Progenitor cell of endocrine pancreas (in vitro differentiated cells): ENCODE results near the gene FFAR4. TPM values are rescaled to one million over a fixed set of nuclear protein-coding genes. Genes with fewer than 3 reads are reported as not detected.

Experiments
- DNase-seq: peaks from one replicate; pipeline ENCODE4 v3.0.0; 2021; ENCODE audit warnings: low spot score; ENCODE audit not compliant: unreplicated experiment
- H3K27ac Mint-ChIP-seq: 2 replicates; pipeline ENCODE4 v1.8.0; 2021; ENCODE audit warnings: mild to moderate bottlenecking, moderate library complexity, mixed read lengths
- H3K27me3 Mint-ChIP-seq: 2 replicates; pipeline ENCODE4 v1.8.0; 2021; ENCODE audit warnings: mixed read lengths
- H3K36me3 Mint-ChIP-seq: 2 replicates; pipeline ENCODE4 v1.8.0; 2022; ENCODE audit warnings: mixed read lengths; ENCODE audit not compliant: insufficient read depth
- H3K4me1 Mint-ChIP-seq: 2 replicates; pipeline ENCODE4 v1.8.0; 2021; ENCODE audit warnings: low read depth, mixed read lengths
- H3K4me3 Mint-ChIP-seq: 2 replicates; pipeline ENCODE4 v1.8.0; 2021; ENCODE audit warnings: low read depth, mild to moderate bottlenecking, moderate library complexity, mixed read lengths
- H3K9me3 Mint-ChIP-seq: 2 replicates; pipeline ENCODE4 v1.8.0; 2021; ENCODE audit warnings: low read depth, mixed read lengths
- total RNA-seq: library from RNA; stranded (reverse); gene quantifications from 2 replicates; pipeline ENCODE4 v1.2.1, GENCODE V29; 2021
- TF ChIP-seq, protein P1 (sequence below): fragments of 200-600 bp; sonication (generic); IDR thresholded peaks from one replicate; pipeline ENCODE4 v1.5.0; 2021; ENCODE audit warnings: antibody characterized with exemption, mild to moderate bottlenecking; ENCODE audit not compliant: unreplicated experiment

Gene FFAR4
- total RNA-seq, 1 donor from 2014 or later: 0.07 TPM

DNA sequence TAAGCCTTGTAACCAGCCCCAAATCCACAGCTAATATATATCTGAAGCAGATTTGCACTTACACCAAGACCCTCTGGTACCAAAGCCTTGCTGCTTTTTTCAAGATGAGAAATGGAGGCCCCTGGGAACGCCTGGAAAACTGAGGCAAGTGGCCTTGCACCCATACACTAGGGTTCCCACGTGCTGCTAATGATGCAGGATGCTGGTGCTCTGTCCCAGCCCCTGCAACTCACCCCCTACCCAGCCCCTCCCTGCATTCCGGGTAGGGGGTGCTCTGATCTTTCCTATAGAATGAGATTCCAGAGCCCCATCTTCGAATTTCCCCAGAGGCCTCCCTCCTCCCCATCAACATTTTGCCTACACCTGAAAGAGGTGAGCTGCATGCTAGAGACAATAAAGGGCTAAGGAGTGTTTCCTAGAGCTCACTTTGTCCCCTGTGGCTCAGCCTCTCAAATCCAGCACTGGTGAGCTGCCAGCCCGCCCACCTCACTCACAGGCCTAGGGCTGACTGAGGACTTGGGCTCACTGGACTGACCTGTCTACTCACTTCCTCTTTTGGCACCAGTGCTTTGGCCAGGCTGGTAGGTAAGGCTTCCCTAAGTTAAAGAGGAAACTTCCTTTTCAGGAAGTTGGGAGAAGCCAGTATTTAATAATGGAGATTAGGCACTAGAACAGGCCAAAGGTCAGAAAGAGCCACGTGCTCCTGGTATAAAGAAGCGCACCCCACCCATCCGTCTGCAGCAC is 24.8 kb downstream of the FFAR4 start:
- DNase-seq: no peak
- H3K27me3 Mint-ChIP-seq: peaks cover 32% of the 10 kb centered on the region
- no peaks in the 10 kb centered on the region for H3K9me3 Mint-ChIP-seq
- TF ChIP-seq, protein P1, sequence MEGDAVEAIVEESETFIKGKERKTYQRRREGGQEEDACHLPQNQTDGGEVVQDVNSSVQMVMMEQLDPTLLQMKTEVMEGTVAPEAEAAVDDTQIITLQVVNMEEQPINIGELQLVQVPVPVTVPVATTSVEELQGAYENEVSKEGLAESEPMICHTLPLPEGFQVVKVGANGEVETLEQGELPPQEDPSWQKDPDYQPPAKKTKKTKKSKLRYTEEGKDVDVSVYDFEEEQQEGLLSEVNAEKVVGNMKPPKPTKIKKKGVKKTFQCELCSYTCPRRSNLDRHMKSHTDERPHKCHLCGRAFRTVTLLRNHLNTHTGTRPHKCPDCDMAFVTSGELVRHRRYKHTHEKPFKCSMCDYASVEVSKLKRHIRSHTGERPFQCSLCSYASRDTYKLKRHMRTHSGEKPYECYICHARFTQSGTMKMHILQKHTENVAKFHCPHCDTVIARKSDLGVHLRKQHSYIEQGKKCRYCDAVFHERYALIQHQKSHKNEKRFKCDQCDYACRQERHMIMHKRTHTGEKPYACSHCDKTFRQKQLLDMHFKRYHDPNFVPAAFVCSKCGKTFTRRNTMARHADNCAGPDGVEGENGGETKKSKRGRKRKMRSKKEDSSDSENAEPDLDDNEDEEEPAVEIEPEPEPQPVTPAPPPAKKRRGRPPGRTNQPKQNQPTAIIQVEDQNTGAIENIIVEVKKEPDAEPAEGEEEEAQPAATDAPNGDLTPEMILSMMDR: no peak
- H3K4me3 Mint-ChIP-seq: no peak overlapping the region
- peaks cover 7% of the 10 kb centered on the region for H3K4me1 Mint-ChIP-seq
- H3K36me3 Mint-ChIP-seq: no peaks in the 10 kb centered on the region
- no peak overlapping the region for H3K27ac Mint-ChIP-seq

DNA sequence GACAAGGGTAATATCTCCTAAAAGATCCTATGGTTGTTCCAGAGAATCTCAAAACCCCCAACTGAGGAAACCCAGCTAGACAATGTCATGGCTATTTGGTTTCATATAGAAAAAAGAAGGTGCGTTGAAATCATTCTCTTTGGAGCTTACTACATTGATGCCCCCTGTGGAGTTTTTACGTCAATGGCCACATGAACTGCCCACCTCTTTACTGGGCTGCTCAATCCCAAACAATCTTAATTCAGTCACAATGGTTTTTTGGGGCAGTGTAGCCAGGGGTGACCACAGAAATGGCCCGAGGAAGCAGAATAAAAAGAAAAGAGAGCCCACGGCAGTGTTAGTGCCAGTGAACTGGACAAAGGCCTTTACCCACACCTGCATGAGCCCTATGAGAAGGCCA is 26.8 kb downstream of the FFAR4 start:
- TF ChIP-seq, protein P1: no peak
- Mint-ChIP-seq H3K27ac (no peak overlapping the region), H3K9me3 (no peaks in the 10 kb centered on the region), H3K27me3 (peaks cover 32% of the 10 kb centered on the region), H3K4me1 (peaks cover 7% of the 10 kb centered on the region), H3K36me3 (no peaks in the 10 kb centered on the region), H3K4me3 (no peak overlapping the region)
- DNase-seq: no peak

DNA sequence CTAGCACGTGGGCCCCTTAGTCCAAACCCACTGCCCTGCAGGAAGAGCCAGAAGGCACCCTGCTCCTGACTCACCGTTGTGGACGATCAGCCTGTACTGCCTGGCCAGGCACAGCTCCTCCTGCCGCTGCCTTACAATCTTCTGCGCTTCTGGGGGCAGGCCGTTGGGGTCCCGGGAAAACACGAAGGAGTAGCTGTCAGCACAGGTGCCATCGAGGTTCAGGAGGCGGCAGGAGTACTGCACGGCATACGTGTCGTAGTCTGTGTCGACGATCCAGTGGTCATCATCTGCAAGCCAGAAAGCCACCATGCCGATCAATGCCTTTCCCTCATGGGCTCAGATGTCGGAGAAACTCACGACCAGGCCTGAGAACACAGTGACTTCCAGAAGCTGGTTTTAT is 27.3 kb downstream of the FFAR4 start:
- peaks cover 35% of the 10 kb centered on the region for H3K27me3 Mint-ChIP-seq
- TF ChIP-seq, protein P1: no peak
- no peaks in the 10 kb centered on the region for H3K9me3 Mint-ChIP-seq
- no peaks in the 10 kb centered on the region for H3K36me3 Mint-ChIP-seq
- peaks cover 7% of the 10 kb centered on the region for H3K4me1 Mint-ChIP-seq
- H3K27ac Mint-ChIP-seq: no peak overlapping the region
- no peak overlapping the region for H3K4me3 Mint-ChIP-seq
- DNase-seq: no peak

- TF ChIP-seq, protein P1: no peak
- peaks cover 32% of the 10 kb centered on the region for H3K27me3 Mint-ChIP-seq
- no peak for DNase-seq
- no peaks in the 10 kb centered on the region for H3K36me3 Mint-ChIP-seq
- peaks cover 7% of the 10 kb centered on the region for H3K4me1 Mint-ChIP-seq
- H3K9me3 Mint-ChIP-seq: no peaks in the 10 kb centered on the region
- no peak overlapping the region for H3K27ac Mint-ChIP-seq
- H3K4me3 Mint-ChIP-seq: no peak overlapping the region
Measured at GRCh38 chr10:93594518-93594917, 28.1 kb downstream of the FFAR4 start.

- Mint-ChIP-seq H3K4me1 (peaks cover 7% of the 10 kb centered on the region), H3K4me3 (no peak overlapping the region), H3K36me3 (no peaks in the 10 kb centered on the region), H3K27me3 (peaks cover 39% of the 10 kb centered on the region), H3K27ac (peak overlapping the region; percentile 63), H3K9me3 (no peaks in the 10 kb centered on the region)
- no peak for DNase-seq
- TF ChIP-seq, protein P1: no peak
Measured at GRCh38 chr10:93595378-93596161, 29.1 kb downstream of the FFAR4 start.
